OCI-LY7 (cell line): ENCODE results near the gene OSBPL3. TPM values are rescaled to one million over a fixed set of nuclear protein-coding genes. Genes with fewer than 3 reads are reported as not detected.

Source experiments
- BruUV-seq: library from RNA; stranded (reverse); fragments of 400-500 nt; replicated peaks from 2 replicates; lab custom pipeline; 2021; lab: Mats Ljungman, UMichigan
- CTCF ChIA-PET: fragments of 300-600 bp; sonication (Branson Sonifier 250); formaldehyde crosslinking; loops from one replicate; lab custom pipeline; 2022; ENCODE audit warnings: antibody characterized with exemption; ENCODE audit not compliant: unreplicated experiment; lab: Charles Lee
- POLR2A ChIA-PET: fragments of 300-600 bp; sonication (Branson Sonifier 250); formaldehyde crosslinking; loops from one replicate; lab custom pipeline; 2022; ENCODE audit warnings: antibody characterized with exemption; lab: Charles Lee
- DNase-seq: peaks from one replicate; pipeline ENCODE4 v3.0.0-alpha.2; 2015; ENCODE audit warnings: low spot score
- H2AFZ ChIP-seq: fragments of 200-600 bp; sonication (generic), shearing (Covaris generic); 2 replicates; pipeline ENCODE4 v1.6.1; 2014; ENCODE audit warnings: mild to moderate bottlenecking, antibody characterized with exemption, low read length, moderate library complexity
- H3K27ac ChIP-seq: fragments of 200-600 bp; sonication (generic); 2 replicates; pipeline ENCODE4 v1.5.1; 2014; ENCODE audit warnings: mixed run types, low read depth, mild to moderate bottlenecking, moderate library complexity, low read length, inconsistent platforms; ENCODE audit not compliant: poor library complexity, severe bottlenecking
- H3K36me3 ChIP-seq: fragments of 200-600 bp; sonication (generic); 2 replicates; pipeline ENCODE4 v1.6.1; 2014; ENCODE audit warnings: mild to moderate bottlenecking, antibody characterized with exemption, low read length, moderate library complexity, mixed read lengths; ENCODE audit not compliant: insufficient read depth
- H3K4me1 ChIP-seq: fragments of 200-600 bp; sonication (generic); 2 replicates; pipeline ENCODE4 v1.5.1; 2014; ENCODE audit warnings: mild to moderate bottlenecking, low read length; ENCODE audit not compliant: insufficient read depth, poor library complexity, severe bottlenecking
- H3K4me2 ChIP-seq: fragments of 200-600 bp; sonication (generic); 2 replicates; pipeline ENCODE4 v1.6.1; 2014; ENCODE audit warnings: mild to moderate bottlenecking, low read length
- H3K4me3 ChIP-seq: fragments of 200-600 bp; sonication (generic); 2 replicates; pipeline ENCODE4 v1.5.1; 2014; ENCODE audit warnings: mild to moderate bottlenecking, low read depth, low read length; ENCODE audit not compliant: poor library complexity, severe bottlenecking
- H3K79me2 ChIP-seq: fragments of 200-600 bp; sonication (generic); 2 replicates; pipeline ENCODE4 v1.6.1; 2016; ENCODE audit warnings: low read depth, mild to moderate bottlenecking, low read length, moderate library complexity, mixed read lengths; ENCODE audit not compliant: insufficient read depth
- H3K9me2 ChIP-seq: fragments of 200-600 bp; sonication (generic); 2 replicates; pipeline ENCODE4 v1.6.1; 2016; ENCODE audit warnings: mild to moderate bottlenecking, low read length, mixed read lengths; ENCODE audit not compliant: insufficient read depth
- H3K9me3 ChIP-seq: fragments of 200-600 bp; sonication (generic); 2 replicates; pipeline ENCODE4 v1.6.1; 2014; ENCODE audit warnings: mild to moderate bottlenecking, mixed run types, low read length, mixed read lengths
- H4K20me1 ChIP-seq: fragments of 200-600 bp; sonication (generic); 2 replicates; pipeline ENCODE4 v1.6.1; 2014; ENCODE audit warnings: mild to moderate bottlenecking, antibody characterized with exemption, low read length, moderate library complexity, mixed read lengths; ENCODE audit not compliant: insufficient read depth
- CTCF ChIP-seq: fragments of 200-600 bp; sonication (generic); conservative IDR thresholded peaks from 2 replicates; pipeline ENCODE4 v1.5.1; 2014; ENCODE audit warnings: mild to moderate bottlenecking, antibody characterized with exemption, low read length, moderate library complexity, mixed read lengths
- EZH2phosphoT487 ChIP-seq: fragments of 200-600 bp; sonication (generic); IDR thresholded peaks from 2 replicates; pipeline ENCODE4 v1.6.1; 2018; ENCODE audit warnings: low read depth, borderline replicate concordance, mild to moderate bottlenecking, mixed run types, antibody characterized with exemption, low read length, moderate library complexity, mixed read lengths
- intact Hi-C: fragments of 100-400 bp; cut with micrococcal nuclease; formaldehyde crosslinking; loops from one replicate; pipeline ENCODE4 v1.10.0; 2022; ENCODE audit not compliant: unreplicated experiment
- total RNA-seq, 2 experiments: library from RNA; depleted of rRNA in 1 of 2; stranded (reverse); fragments of >200 nt in 1 of 2; shearing (Covaris generic) in 1 of 2; gene quantifications; 2 replicates each; pipeline ENCODE4 v1.2.3, GENCODE V29; 2014 to 2022

The OSBPL3 gene
- total RNA-seq, 2 experiments from 2014 or later: 28.7 to 79.9 TPM

GRCh38 chr7:24914465-24914859 lies 65.5 kb downstream of the OSBPL3 start:
- no peak overlapping the region for H3K4me3 ChIP-seq
- H3K36me3 ChIP-seq: peaks cover 8% of the 10 kb centered on the region
- ChIA-PET POLR2A (interaction anchor here (1.9 to 2.4 kb wide), 2 partner anchors 10 to 20 kb away, joined by 4 to 7 read pairs; no protein-coding TSS in a partner anchor), CTCF (no interaction called here)
- intact Hi-C loops: no loop called here
- no peak for TF ChIP-seq CTCF
- peaks cover 95% of the 10 kb centered on the region for H3K79me2 ChIP-seq
- H3K4me2 ChIP-seq: peak overlapping the region; percentile 13; the same call in 1 of the 2 replicates
- peaks cover 8% of the 10 kb centered on the region; the same call in 1 of the 2 replicates for H4K20me1 ChIP-seq
- BruUV-seq: no TSS peak
- H2AFZ ChIP-seq: no peak overlapping the region
- H3K9me3 ChIP-seq: no peaks in the 10 kb centered on the region
- H3K4me1 ChIP-seq: peaks cover 95% of the 10 kb centered on the region
- H3K9me2 ChIP-seq: no peaks in the 10 kb centered on the region
- no peak overlapping the region for H3K27ac ChIP-seq
- no peak for DNase-seq

- no TSS peak for BruUV-seq
- Histone ChIP-seq H3K4me2 (peak overlapping the region; percentile 64; the same call in 1 of the 2 replicates), H3K4me3 (no peak overlapping the region), H3K9me3 (no peaks in the 10 kb centered on the region), H3K79me2 (peaks cover 95% of the 10 kb centered on the region), H2AFZ (no peak overlapping the region), H4K20me1 (peaks cover 8% of the 10 kb centered on the region; the same call in 1 of the 2 replicates), H3K36me3 (peaks cover 6% of the 10 kb centered on the region), H3K9me2 (no peaks in the 10 kb centered on the region), H3K27ac (no peak overlapping the region), H3K4me1 (peaks cover 95% of the 10 kb centered on the region)
- intact Hi-C loops: no loop called here
- CTCF ChIA-PET: no interaction called here
- POLR2A ChIA-PET: interaction anchor here (0.7 to 2.4 kb wide), 3 partner anchors 11 to 30 kb away, joined by 3 to 7 read pairs (median 4); no protein-coding TSS in a partner anchor
- TF ChIP-seq CTCF (no peak), EZH2phosphoT487 (no peak)
- no peak for DNase-seq
Observed at GRCh38 chr7:24913801-24914464, 66.0 kb downstream of the OSBPL3 start.
